Liver (tissue), 9 donors: Measurements from ENCODE around the gene RNASE12. TPM values are rescaled to one million over a fixed set of nuclear protein-coding genes. Genes with fewer than 3 reads are reported as not detected.
"Not testable (repeated sequence)": the region's sequence is repeated elsewhere in the genome, so short reads cannot be mapped to it uniquely, and the experiment has no call there.

ENCODE experiments used
- DNase-seq: peaks from one replicate; pipeline ENCODE4 v3.0.0-alpha.2; 2017; ENCODE audit warnings: low spot score
- H3K27ac ChIP-seq, 2 donors: one replicate each; pipeline ENCODE4 v1.7.0; 2013; ENCODE audit warnings: inconsistent platforms in 2 of 2, low read length in 2 of 2, control low read depth in 1 of 2, low read depth in 1 of 2, mild to moderate bottlenecking in 1 of 2
- H3K27me3 ChIP-seq, 4 donors: one replicate each; pipeline versions ENCODE4 v1.6.1 to v1.7.0; 2013; ENCODE audit warnings: low read length in 3 of 4, inconsistent platforms in 1 of 4, mild to moderate bottlenecking in 1 of 4, moderate library complexity in 1 of 4; ENCODE audit not compliant: control insufficient read depth in 4 of 4, insufficient read depth in 4 of 4
- H3K36me3 ChIP-seq, 4 donors: one replicate each; pipeline versions ENCODE4 v1.6.1 to v1.7.0; 2013; ENCODE audit warnings: low read length in 3 of 4, mild to moderate bottlenecking in 3 of 4, low read depth in 1 of 4, moderate library complexity in 1 of 4; ENCODE audit not compliant: control insufficient read depth in 4 of 4, insufficient read depth in 3 of 4
- H3K4me1 ChIP-seq, 4 donors: one replicate each; pipeline versions ENCODE4 v1.6.1 to v1.7.0; 2013; ENCODE audit warnings: low read length in 3 of 4, mild to moderate bottlenecking in 3 of 4, moderate library complexity in 1 of 4; ENCODE audit not compliant: control insufficient read depth in 4 of 4, insufficient read depth in 4 of 4
- H3K4me3 ChIP-seq, 3 donors: one replicate each; pipeline versions ENCODE4 v1.6.1 to v1.7.0; 2013; ENCODE audit warnings: low read length in 3 of 3, control low read depth in 1 of 3, low read depth in 1 of 3, mild to moderate bottlenecking in 1 of 3
- H3K9ac ChIP-seq, 2 donors: one replicate each; pipeline ENCODE4 v1.7.0; 2013; ENCODE audit warnings: low read length in 2 of 2, mild to moderate bottlenecking in 2 of 2, moderate library complexity in 2 of 2, control low read depth in 1 of 2, low read depth in 1 of 2
- H3K9me3 ChIP-seq, 4 donors: one replicate each; pipeline versions ENCODE4 v1.6.1 to v1.7.0; 2013; ENCODE audit warnings: low read length in 3 of 4; ENCODE audit not compliant: control insufficient read depth in 4 of 4
- ATF3 ChIP-seq: IDR thresholded peaks from 2 replicates; pipeline ENCODE4 v1.6.1; 2016; ENCODE audit warnings: antibody characterized with exemption
- FOXA1 ChIP-seq: IDR thresholded peaks from 2 replicates; pipeline ENCODE4 v1.6.1; 2016; ENCODE audit warnings: antibody characterized with exemption
- FOXA2 ChIP-seq: IDR thresholded peaks from 2 replicates; pipeline ENCODE4 v1.6.1; 2016; ENCODE audit warnings: antibody characterized with exemption
- HNF4A ChIP-seq, 2 donors: conservative IDR thresholded peaks; 2 replicates each; pipeline ENCODE4 v1.6.1; 2016; ENCODE audit warnings: antibody characterized with exemption in 2 of 2, mild to moderate bottlenecking in 2 of 2
- JUND ChIP-seq, 2 donors: IDR thresholded peaks; 2 replicates each; pipeline ENCODE4 v1.6.1; 2016; ENCODE audit warnings: antibody characterized with exemption in 2 of 2
- NR2F2 ChIP-seq: IDR thresholded peaks from 2 replicates; pipeline ENCODE4 v1.6.1; 2016; ENCODE audit warnings: antibody characterized with exemption
- RAD21 ChIP-seq, 2 donors: IDR thresholded peaks; 2 replicates each; pipeline ENCODE4 v1.6.1; 2016; ENCODE audit warnings: antibody characterized with exemption in 2 of 2, mild to moderate bottlenecking in 2 of 2
- SP1 ChIP-seq: IDR thresholded peaks from 2 replicates; pipeline ENCODE4 v1.6.1; 2018; ENCODE audit warnings: antibody characterized with exemption, mild to moderate bottlenecking
- TAF1 ChIP-seq: conservative IDR thresholded peaks from 2 replicates; pipeline ENCODE4 v1.6.1; 2016; ENCODE audit warnings: antibody characterized with exemption, mild to moderate bottlenecking
- YY1 ChIP-seq: IDR thresholded peaks from 2 replicates; pipeline ENCODE4 v1.6.1; 2016; ENCODE audit warnings: antibody characterized with exemption, mild to moderate bottlenecking
- ZBTB33 ChIP-seq: IDR thresholded peaks from 2 replicates; pipeline ENCODE4 v1.6.1; 2016; ENCODE audit warnings: antibody characterized with exemption
- WGBS: extraction: QIAGEN DNeasy Blood & Tissue Kit; methylation state at CpG from one replicate; pipeline ENCODE4 v1.1.7; 2013; 5-methylcytosine and 5-hydroxymethylcytosine counted together
- polyA plus RNA-seq, 2 donors: library from polyadenylated mRNA; stranded (reverse) in 1 of 2; unstranded in 1 of 2; fragments of 200-250 nt in 1 of 2; fragments of >200 nt in 1 of 2; fragmentation: Nextera tagmentation in 1 of 2; extraction: Ambion mirVana in 1 of 2; gene quantifications; one replicate each; pipeline versions ENCODE4 v1.2.1 to v1.2.3, GENCODE V29; 2013 to 2015
- total RNA-seq, 2 donors: library from RNA; depleted of rRNA; stranded (reverse); fragments of >200 nt; gene quantifications; one replicate each; pipeline ENCODE4 v1.2.3, GENCODE V29; 2014
- TF ChIP-seq, protein P1 (sequence below): IDR thresholded peaks from 2 replicates; pipeline ENCODE4 v1.6.1; 2016; ENCODE audit warnings: antibody characterized with exemption
- TF ChIP-seq, protein P2 (sequence below): fragments of 150-350 bp; IDR thresholded peaks from 2 replicates; pipeline ENCODE4 v1.5.1; 2017; ENCODE audit warnings: improper control_type of control experiment, low read depth, low read length; ENCODE audit not compliant: missing input control
- donor health status: healthy.
- donor health status: healthy.
- donor health status: healthy.
- donor health status: healthy.
- donor health status: healthy.

Gene RNASE12
- total and polyA plus RNA-seq, 4 donors = not detected

DNA sequence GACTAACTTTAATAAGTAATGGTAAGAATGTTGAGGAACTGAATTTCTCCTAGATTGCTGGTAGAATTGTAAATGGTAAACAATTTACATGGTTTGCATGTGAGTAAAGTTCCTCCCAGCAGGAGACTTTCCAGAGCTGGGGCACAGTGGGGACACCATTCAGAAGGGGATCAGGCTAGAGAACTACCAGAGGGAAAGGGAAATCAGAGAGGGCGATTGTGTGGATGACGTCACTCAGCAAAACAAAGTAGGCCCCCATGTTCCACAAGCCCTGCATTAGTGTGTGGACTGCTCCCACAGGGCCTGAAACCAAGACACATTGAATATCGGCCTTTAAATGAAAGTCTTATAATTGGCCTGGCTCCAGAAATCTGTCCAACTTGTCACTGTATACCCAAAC lies 12.9 kb downstream of the RNASE12 start (continued):
- TF ChIP-seq, protein P1, sequence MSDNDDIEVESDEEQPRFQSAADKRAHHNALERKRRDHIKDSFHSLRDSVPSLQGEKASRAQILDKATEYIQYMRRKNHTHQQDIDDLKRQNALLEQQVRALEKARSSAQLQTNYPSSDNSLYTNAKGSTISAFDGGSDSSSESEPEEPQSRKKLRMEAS = no peak

GRCh38 chr14:20572382-20572990 lies 18.7 kb downstream of the RNASE12 start:
- H3K27me3 ChIP-seq, H3K27ac ChIP-seq, H3K36me3 ChIP-seq, H3K9ac ChIP-seq, H3K4me1 ChIP-seq, DNase-seq, H3K4me3 ChIP-seq: not testable (repeated sequence)
- WGBS = 65% methylated on average over 4 of the region's 4 CpGs
- peaks cover 7 to 18% (median 9%) of the 10 kb centered on the region in 4 donors for H3K9me3 ChIP-seq

GRCh38 chr14:20570720-20571119 lies 20.5 kb downstream of the RNASE12 start:
- DNase-seq, H3K4me1 ChIP-seq, H3K9ac ChIP-seq, H3K27me3 ChIP-seq, H3K4me3 ChIP-seq, H3K36me3 ChIP-seq, H3K27ac ChIP-seq: not testable (repeated sequence)
- WGBS = 73% methylated on average over 1 of the region's 1 CpG
- peaks cover 7 to 18% (median 9%) of the 10 kb centered on the region in 4 donors for H3K9me3 ChIP-seq

DNA sequence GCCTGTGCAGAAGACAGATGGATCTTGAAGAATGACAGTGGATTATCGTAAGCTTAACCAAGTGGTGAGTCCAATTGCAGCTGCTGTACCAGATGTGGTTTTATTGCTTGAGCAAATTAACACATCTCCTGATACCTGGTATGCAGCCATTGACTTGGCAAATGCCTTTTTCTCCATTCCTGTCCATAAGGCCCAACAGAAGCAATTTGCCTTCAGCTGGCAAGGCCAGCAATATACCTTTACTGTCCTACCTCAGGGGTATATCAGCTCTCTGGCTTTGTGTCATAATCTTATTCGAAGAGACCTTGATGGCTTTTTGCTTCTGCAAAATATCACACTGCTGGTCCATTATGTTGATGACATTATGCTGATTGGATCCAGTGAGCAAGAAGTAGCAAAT lies 21.3 kb downstream of the RNASE12 start:
- not testable (repeated sequence) for DNase-seq, H3K9ac ChIP-seq
- 82% methylated on average over 2 of the region's 2 CpGs for WGBS

GRCh38 chr14:20569066-20569465 lies 22.1 kb downstream of the RNASE12 start:
- Histone ChIP-seq H3K4me3 (no peak overlapping the region), H3K27me3 (no peaks in the 10 kb centered on the region), H3K36me3 (no peaks in the 10 kb centered on the region), H3K9ac (no peak overlapping the region), H3K9me3 (peaks cover 7 to 18% (median 9%) of the 10 kb centered on the region in 4 donors), H3K27ac (no peak overlapping the region), H3K4me1 (no peaks in the 10 kb centered on the region)
- DNase-seq = no peak
- no peak for TF ChIP-seq SP1
- no peak for TF ChIP-seq YY1
- no peak for TF ChIP-seq ZBTB33
- no peak for TF ChIP-seq TAF1
- TF ChIP-seq FOXA2 = no peak
- TF ChIP-seq RAD21 (IDR thresholded peaks at IDR 0.05) = no peak
- no peak for TF ChIP-seq HNF4A (conservative IDR thresholded peaks at IDR 0.05)
- TF ChIP-seq, protein P1 = no peak
- TF ChIP-seq, protein P2, sequence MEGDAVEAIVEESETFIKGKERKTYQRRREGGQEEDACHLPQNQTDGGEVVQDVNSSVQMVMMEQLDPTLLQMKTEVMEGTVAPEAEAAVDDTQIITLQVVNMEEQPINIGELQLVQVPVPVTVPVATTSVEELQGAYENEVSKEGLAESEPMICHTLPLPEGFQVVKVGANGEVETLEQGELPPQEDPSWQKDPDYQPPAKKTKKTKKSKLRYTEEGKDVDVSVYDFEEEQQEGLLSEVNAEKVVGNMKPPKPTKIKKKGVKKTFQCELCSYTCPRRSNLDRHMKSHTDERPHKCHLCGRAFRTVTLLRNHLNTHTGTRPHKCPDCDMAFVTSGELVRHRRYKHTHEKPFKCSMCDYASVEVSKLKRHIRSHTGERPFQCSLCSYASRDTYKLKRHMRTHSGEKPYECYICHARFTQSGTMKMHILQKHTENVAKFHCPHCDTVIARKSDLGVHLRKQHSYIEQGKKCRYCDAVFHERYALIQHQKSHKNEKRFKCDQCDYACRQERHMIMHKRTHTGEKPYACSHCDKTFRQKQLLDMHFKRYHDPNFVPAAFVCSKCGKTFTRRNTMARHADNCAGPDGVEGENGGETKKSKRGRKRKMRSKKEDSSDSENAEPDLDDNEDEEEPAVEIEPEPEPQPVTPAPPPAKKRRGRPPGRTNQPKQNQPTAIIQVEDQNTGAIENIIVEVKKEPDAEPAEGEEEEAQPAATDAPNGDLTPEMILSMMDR = no peak
- TF ChIP-seq NR2F2 = no peak
- no peak for TF ChIP-seq ATF3
- no peak for TF ChIP-seq JUND (IDR thresholded peaks at IDR 0.05)
- no peak for TF ChIP-seq FOXA1

More for the DNA sequence above, 21.3 kb downstream of the RNASE12 start:
- not testable (repeated sequence) for H3K36me3 ChIP-seq, H3K4me3 ChIP-seq, H3K27ac ChIP-seq, H3K4me1 ChIP-seq, H3K27me3 ChIP-seq
- H3K9me3 ChIP-seq = peaks cover 7 to 18% (median 9%) of the 10 kb centered on the region in 4 donors
